ENCODE measurements around the gene CCDC107. TPM values are rescaled to one million over a fixed set of nuclear protein-coding genes. Genes with fewer than 3 reads are reported as not detected.

CCDC107 gene
- total RNA-seq, 1 experiment from 2014 or later = 12.0 TPM

DNA sequence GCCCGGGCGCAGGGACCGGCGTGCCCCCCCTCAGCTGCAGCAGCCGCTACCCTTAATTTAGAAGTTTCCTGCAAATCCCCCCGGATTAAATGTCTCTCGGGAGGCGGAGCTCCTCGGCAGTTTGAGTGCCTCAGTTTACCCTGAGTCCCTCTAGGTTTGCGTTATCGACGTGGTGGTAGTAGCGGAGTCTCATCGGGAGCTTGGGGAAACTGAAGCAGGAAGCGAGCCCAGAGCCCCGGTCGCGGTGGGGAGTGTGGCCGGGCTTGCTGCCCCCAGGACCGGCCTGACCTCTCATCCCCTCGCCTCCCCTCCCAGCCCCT, 32.2 kb downstream of the CCDC107 start:
- peak overlapping the region; percentile 65 for H3K4me2 ChIP-seq (ENCODE audit: insufficient read depth, insufficient read length, low read length)
- no peak overlapping the region for H3K27ac ChIP-seq (ENCODE audit: insufficient read length, low read depth, low read length)
- no peaks in the 10 kb centered on the region; the same call in 1 of the 2 replicates for H3K79me2 ChIP-seq (ENCODE audit: insufficient read depth, low read length)
- Mint-ChIP-seq H3K9me3 (peaks cover 0 to 2% of the 10 kb centered on the region in 2 experiments; a peak in 2 of 5 replicates), H3K4me1 (peaks cover 27 to 30% of the 10 kb centered on the region in 2 experiments), H3K4me3 (peak overlapping the region; percentile 84 to 93), H3K27me3 (ENCODE audit: low read depth) (no peaks in the 10 kb centered on the region; the same call in 1 of the 2 replicates), H3K27ac (peak overlapping the region in 1 of 3 experiments; percentile 73; a peak in 2 of 7 replicates), H3K36me3 (ENCODE audit: insufficient read depth in 1 of 3, low read depth in 3 of 3) (peaks cover 16 to 34% (median 29%) of the 10 kb centered on the region in 3 experiments)
- no peak overlapping the region for H3K14ac ChIP-seq (ENCODE audit: insufficient read depth, low read length)
- no peak overlapping the region for H4K8ac ChIP-seq (replicated peaks; ENCODE audit: insufficient read length, low read depth, low read length)
- H3K23ac ChIP-seq (ENCODE audit: insufficient read length, low read depth, low read length) = no peak overlapping the region
- no peak overlapping the region for H3K56ac ChIP-seq (ENCODE audit: insufficient read length, low read depth, low read length)
- H3K9me3 ChIP-seq (ENCODE audit: control insufficient read depth, low read depth, low read length) = no peaks in the 10 kb centered on the region
- H3K79me1 ChIP-seq (ENCODE audit: insufficient read depth, low read depth, low read length, poor library complexity, severe bottlenecking) = no peaks in the 10 kb centered on the region
- no peak overlapping the region for H3K18ac ChIP-seq (ENCODE audit: insufficient read length, low read depth, low read length)
- H4K20me1 ChIP-seq (ENCODE audit: control insufficient read depth, insufficient read depth, insufficient read length) = no peaks in the 10 kb centered on the region
- no peak overlapping the region for H3T11ph ChIP-seq (ENCODE audit: low read length)
- no peak overlapping the region for H3K4ac ChIP-seq (ENCODE audit: low read depth, low read length)
- no peak overlapping the region for H2AK5ac ChIP-seq (ENCODE audit: insufficient read length, low read length)
- no CpG with 5 or more reads among the region's 21 CpGs for WGBS (ENCODE audit: extremely low coverage, insufficient read length, low lambda C conversion rate)
- H2BK15ac ChIP-seq (ENCODE audit: low read depth, low read length) = no peak overlapping the region
- DNase-seq = peak; percentile 52
- no peak overlapping the region for H2AFZ ChIP-seq (ENCODE audit: low read length)
- H4K91ac ChIP-seq (ENCODE audit: insufficient read length, low read depth, low read length) = no peak overlapping the region
- TF ChIP-seq CTCF (conservative IDR thresholded peaks at IDR 0.05) = no peak
- no peaks in the 10 kb centered on the region for H3K27me3 ChIP-seq (ENCODE audit: insufficient read depth, low read length)
- no peak overlapping the region for H2BK120ac ChIP-seq (ENCODE audit: low read depth, low read length, poor library complexity, severe bottlenecking)
- no peak overlapping the region for H4K5ac ChIP-seq (ENCODE audit: insufficient read length, low read depth, low read length)
- peaks cover 6% of the 10 kb centered on the region for H3K23me2 ChIP-seq (ENCODE audit: insufficient read length, low read depth, low read length, poor library complexity, severe bottlenecking)
- peaks cover 3% of the 10 kb centered on the region; the same call in 1 of the 2 replicates for H3K4me1 ChIP-seq (ENCODE audit: insufficient read depth, low read length)
- H2BK20ac ChIP-seq (ENCODE audit: low read depth, low read length, poor library complexity, severe bottlenecking) = no peak overlapping the region
- no peak overlapping the region for H2BK12ac ChIP-seq (ENCODE audit: insufficient read length, low read depth, low read length)
- no peak overlapping the region for H2BK5ac ChIP-seq (ENCODE audit: insufficient read length, low read length)
- no peak overlapping the region for H3K9ac ChIP-seq (ENCODE audit: extremely low read depth, insufficient read length, low read length)

Measured in H9 (cell line).